Measurements from ENCODE around the gene CXCR5.
A peak's percentile ranks its signal among the peaks of the same experiment; 100 is the strongest.

Gene CXCR5

DNA sequence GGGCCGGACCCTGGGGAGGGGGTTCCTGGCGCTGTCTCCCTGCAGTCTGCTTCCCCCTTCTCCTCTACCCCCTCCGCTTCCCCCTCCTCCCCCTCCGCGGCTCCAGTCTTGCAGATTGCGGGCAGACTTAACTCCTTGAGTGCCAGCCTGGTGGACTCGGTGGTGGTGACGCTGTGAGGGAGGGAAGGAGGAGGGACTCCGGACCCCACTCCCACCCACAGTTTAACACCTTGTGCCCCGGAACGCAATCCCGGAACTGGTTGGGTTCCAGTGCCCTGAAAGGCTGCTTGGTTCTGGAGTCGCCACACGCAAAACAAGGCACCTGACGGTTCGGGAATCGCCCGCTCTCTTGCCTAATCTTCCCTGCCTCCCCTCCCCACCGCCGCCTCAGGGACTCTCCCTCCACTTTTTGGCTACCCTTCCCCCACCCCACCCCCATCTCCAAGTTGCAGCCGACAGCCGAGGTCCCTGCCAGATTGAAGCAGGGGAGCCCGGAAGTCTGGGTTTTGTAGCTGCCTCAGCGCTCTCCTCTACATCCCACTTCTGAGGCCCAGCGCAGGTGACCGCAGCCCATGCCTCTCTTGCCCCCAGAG, 45.9 kb downstream of the CXCR5 start:
- DNase-seq = peak; percentile 82

DNA sequence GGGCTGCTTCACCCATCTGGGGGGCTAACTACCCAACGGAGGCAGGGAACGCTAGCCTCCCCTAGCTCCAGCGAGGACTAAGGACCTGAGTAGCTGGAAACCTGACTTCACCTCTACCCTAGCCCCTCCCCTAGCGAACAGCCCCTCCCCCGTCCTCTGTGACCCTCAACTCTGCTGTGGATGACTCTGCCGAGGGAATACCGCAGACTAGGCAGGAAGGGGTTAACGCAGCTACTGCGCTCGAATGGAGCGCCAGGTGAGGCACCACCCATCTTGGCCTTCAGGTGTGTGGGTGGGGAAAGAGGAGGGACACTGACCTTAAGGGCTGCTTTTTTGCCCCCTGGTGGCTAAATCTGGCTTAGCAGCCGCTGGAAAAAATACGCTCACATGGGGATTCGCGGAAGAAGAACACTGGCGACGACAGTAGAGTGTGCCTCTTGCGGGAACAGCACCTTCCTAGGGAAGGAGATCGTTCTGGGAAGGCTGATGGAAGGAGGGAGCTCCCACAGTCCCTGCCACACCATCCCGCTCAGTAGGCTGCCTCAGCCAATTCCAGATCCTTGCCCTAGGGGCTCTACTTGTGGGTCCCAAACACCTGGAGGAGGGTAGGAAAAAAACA, 46.5 kb downstream of the CXCR5 start:
- DNase-seq = peak; percentile 88

DNA sequence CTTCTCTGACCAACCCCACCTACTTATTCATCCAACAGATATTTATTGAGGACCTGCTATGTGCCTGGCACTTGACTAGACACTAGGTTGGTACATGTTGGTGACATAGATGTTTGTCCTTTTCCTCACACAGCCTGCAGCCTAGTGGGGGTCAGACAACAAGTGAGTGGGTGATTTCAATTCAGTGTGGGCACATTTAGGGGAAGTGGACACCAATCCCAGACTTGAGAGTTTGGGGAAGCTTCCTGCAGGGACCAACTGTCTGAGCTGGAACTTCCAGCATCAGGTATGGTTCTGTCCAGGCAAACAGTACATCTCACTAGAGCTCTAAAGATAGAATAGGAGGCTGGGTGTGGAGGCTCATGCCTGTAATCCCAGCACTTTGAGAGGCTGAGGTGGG, 47.9 kb downstream of the CXCR5 start:
- no peak for DNase-seq

DNA sequence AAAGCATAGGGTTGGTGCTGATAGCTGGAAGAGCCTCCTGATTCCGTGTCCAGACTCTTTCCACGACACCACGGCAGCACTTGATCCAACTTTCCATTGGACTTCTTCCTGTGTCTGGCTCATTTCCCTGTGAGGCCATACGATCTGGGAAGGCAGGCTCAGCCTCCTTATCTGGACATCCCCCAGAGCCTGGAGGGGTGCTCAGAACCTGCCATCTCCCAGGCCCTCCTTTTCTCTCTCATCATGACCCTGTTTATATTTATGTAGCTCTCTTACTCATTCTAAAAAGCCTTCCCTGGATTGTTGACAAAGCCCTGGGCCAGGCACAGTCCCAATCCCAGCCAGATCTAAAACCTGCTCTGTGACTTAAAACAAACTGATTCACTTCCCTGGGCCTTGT, 49.8 kb downstream of the CXCR5 start:
- no peak for DNase-seq

DNA sequence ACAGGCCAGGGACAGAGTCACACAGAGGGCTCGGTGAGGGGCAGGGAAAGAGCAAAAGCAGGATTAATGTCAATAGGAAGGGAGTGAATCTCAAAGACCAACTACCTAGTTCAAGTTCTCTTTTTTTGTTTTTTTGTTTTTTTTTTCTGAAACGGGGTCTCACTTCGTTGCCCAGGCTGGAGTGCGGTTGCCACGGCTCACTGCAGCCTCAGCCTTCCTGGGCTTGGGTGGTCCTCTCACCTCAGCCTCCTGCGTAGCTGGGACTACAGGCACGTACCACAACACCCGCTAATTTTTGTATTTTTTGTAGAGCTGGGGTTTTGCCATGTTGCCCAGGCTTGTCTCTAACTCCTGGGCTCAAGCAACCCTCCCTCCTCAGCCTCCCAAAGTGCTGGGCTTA, 51.7 kb downstream of the CXCR5 start:
- no peak for DNase-seq

DNA sequence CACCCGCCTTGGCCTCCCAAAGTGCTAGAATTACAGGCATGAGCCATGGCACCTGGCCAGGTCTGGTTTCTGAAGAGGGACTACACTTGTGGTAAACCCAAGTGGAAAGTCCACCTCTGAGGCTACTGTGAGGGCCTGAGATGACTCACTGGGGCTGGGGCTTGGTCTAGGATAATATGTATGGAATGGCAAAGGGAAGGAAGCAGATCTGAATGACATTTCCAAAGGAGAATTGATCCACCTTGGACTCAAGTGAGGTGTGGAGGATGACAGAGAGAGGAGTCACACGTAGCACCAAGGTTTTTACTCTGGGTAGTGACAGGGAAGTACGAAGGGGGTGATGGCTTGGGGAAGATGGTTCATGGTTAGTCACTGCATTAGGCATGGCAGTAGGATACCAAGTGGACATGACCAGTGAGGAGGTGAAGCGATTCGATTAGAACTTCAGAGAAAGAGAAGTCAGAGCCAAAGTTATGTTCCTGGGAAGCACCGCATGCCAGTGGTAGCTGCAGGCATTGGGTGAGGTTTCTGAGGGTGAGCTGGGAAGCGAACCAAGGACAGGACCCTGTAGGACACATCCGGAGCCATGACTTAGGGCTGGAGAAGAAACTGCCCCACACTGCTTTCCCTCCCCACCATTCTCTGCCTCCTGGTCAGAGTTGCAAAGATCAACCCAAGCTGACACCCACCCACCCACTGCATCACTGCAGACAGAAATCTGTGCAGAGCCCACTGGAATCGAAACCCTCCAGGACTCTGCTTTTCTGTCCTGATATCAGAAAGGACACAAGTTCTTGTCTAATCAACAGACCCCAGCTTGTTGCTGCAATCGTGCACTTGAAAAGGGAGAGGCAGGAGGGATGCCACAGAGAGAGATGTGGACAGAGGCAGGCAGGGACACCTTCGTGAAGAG, 55.1 kb downstream of the CXCR5 start:
- no peak for DNase-seq

DNA sequence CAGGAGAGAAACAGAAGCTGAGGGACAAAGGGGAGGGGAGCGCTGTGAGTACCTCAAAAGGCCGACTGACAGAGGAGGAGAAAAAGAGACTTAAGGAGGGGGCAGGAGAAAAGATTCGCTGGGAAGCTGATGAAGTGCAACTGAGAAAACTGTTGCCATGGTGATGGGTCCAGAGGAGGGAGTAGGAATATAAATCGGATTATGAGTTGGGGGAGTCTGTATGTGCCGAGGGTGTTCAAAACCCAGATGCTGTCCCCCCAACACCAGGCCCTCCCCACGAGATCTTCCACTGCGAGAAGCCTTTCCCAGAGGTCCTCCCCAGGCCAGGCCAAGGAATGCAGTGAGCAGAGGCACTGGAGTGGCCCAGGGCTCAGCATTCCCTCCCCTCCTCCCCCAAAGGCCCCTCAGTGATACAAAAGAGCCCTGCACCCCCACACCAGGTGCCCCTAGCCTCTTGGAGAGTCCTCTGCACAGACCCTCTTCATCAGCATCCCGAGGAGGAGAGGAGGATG, 55.8 kb downstream of the CXCR5 start:
- no peak for DNase-seq

DNA sequence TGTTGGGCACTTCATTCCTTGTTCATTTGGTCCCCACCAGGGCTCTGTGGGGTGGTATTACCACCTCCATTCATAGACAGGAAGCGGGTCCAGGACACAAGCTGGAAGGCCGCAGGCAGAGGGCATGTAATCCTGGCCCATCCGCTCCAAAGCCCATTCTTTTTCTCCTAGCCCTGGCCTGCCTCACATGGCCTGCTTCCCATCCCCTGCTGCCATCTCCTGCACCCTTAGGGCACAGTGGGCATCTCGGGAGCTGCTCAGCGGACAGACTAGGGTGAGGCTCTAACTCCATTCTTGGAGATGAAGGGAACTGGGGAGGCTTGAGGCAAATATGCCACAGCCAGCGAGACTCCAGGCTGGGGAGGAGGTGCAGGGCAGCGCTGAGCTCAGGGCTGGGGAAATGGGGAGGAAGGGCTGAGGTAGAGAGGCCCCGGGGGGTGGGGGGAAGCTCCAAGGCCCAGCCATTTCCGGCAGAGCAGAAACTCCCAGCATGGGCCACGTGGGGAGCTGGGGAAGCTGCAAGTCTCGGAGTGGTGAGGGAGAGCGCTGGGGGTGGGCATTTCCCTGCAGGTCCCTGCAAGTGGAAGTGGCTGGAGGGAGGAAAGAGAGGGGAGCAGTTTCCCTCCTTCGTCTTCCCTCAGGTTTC, 56.4 kb downstream of the CXCR5 start:
- peak; percentile 44 for DNase-seq

DNA sequence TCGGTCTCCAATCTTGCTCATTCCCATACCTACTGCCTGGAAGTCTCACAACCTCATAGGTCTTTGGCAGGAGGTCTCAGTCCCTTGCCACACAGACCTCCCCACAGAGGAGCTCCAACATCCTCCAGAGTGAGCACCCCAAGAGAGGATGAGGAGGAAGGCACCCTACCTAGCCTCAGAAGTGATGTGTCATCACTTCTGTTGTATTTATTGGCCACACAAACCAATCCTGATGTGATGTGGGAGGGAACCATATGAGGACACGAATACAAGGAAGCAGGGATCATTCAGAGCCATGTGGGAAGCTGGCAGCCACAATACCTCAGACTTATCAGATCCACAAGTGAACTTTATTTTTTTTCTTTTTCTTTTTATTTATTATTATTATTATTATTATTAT, 63.4 kb downstream of the CXCR5 start:
- DNase-seq = no peak
